ENCODE measurements around the gene WDR55. TPM values are rescaled to one million over a fixed set of nuclear protein-coding genes. Genes with fewer than 3 reads are reported as not detected.

Gene WDR55
- total RNA-seq, 2 experiments from 2014 or later: 23.9 to 34.2 TPM

DNA sequence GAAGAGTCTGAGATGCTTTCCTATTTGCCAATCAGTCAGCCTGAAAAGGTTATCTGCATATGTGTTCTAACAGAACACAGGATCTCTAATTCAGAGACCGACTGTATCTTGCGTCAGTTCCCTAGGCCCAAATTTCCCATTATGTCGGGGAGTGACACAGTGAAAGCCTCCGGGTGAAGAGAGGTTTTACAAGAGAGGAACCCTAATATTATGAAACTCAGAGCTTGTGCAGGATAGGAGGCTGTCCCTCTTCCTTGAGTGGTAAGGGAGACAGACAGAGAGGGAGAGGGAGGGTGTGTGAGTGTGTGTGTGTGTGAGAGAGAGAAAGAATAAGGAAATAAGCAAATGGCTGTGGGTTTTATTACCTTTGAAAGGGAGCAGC, 33.7 kb upstream of the WDR55 start:
- intact Hi-C loops (cut with micrococcal nuclease; ENCODE audit: unreplicated experiment): loop anchor here (10.0 kb wide), 1 partner anchor 386 kb away; no protein-coding TSS in a partner anchor
- Histone ChIP-seq H3K4me2 (ENCODE audit: low read length) (no peak overlapping the region), H3K27ac (ENCODE audit: low read depth, low read length, poor library complexity, severe bottlenecking) (no peak overlapping the region), H3K4me1 (ENCODE audit: insufficient read depth, low read length, poor library complexity, severe bottlenecking) (no peaks in the 10 kb centered on the region), H3K79me2 (ENCODE audit: insufficient read depth, low read depth, low read length) (no peaks in the 10 kb centered on the region), H3K36me3 (ENCODE audit: insufficient read depth, low read length) (no peaks in the 10 kb centered on the region), H4K20me1 (ENCODE audit: insufficient read depth, low read length) (no peaks in the 10 kb centered on the region), H2AFZ (ENCODE audit: low read length) (no peak overlapping the region), H3K9me2 (ENCODE audit: insufficient read depth, low read length) (no peaks in the 10 kb centered on the region), H3K4me3 (ENCODE audit: low read depth, low read length, poor library complexity, severe bottlenecking) (no peak overlapping the region), H3K9me3 (ENCODE audit: low read length) (peaks cover 20% of the 10 kb centered on the region; the same call in 1 of the 2 replicates)
- no peak for DNase-seq (ENCODE audit: low spot score)
- POLR2A ChIA-PET: interaction anchor here (0.7 kb wide), 1 partner anchor 165 kb away, joined by 3 read pairs; no protein-coding TSS in a partner anchor
- CTCF ChIA-PET (ENCODE audit: unreplicated experiment): no interaction called here
- TF ChIP-seq, protein P1, sequence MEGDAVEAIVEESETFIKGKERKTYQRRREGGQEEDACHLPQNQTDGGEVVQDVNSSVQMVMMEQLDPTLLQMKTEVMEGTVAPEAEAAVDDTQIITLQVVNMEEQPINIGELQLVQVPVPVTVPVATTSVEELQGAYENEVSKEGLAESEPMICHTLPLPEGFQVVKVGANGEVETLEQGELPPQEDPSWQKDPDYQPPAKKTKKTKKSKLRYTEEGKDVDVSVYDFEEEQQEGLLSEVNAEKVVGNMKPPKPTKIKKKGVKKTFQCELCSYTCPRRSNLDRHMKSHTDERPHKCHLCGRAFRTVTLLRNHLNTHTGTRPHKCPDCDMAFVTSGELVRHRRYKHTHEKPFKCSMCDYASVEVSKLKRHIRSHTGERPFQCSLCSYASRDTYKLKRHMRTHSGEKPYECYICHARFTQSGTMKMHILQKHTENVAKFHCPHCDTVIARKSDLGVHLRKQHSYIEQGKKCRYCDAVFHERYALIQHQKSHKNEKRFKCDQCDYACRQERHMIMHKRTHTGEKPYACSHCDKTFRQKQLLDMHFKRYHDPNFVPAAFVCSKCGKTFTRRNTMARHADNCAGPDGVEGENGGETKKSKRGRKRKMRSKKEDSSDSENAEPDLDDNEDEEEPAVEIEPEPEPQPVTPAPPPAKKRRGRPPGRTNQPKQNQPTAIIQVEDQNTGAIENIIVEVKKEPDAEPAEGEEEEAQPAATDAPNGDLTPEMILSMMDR (conservative IDR thresholded peaks at IDR 0.05; ENCODE audit: low read length): no peak
- no peak for TF ChIP-seq EZH2phosphoT487 (IDR thresholded peaks at IDR 0.05; ENCODE audit: borderline replicate concordance, low read depth, low read length)
- BruUV-seq (replicated peaks): no TSS peak

DNA sequence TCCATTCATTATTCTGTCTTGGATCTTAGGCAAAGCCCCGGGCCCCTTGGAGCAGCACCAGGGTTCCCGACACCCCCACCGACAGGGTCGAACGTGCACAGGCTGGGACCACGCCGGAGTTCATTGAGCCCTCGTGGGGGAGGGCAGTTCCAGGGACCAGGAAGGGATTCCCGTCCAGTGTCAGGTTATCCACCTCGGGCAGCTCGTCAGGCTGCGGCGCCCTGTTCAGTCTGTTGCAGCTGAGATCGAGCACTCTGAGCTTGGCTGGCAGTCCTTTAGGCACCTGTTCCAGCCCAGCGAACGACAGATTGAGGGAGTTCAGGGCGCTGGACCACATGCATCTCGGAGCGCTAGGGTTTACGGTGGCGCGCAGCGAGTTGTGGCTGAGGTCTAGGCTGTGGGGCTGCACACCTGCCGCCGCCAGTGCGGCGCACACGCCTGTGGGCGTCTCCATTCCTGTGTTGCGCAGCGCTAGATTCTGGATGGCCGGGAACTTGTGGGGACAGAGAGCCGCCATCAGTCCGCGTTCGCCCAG, 32.8 kb upstream of the WDR55 start:
- no peak for TF ChIP-seq EZH2phosphoT487 (IDR thresholded peaks at IDR 0.05; ENCODE audit: borderline replicate concordance, low read depth, low read length)
- TF ChIP-seq, protein P1 (conservative IDR thresholded peaks at IDR 0.05; ENCODE audit: low read length): no peak
- CTCF ChIA-PET (ENCODE audit: unreplicated experiment): no interaction called here
- H3K79me2 ChIP-seq (ENCODE audit: insufficient read depth, low read depth, low read length): no peaks in the 10 kb centered on the region
- intact Hi-C loops (cut with micrococcal nuclease; ENCODE audit: unreplicated experiment): loop anchor here (10.0 kb wide), 1 partner anchor 387 kb away; no protein-coding TSS in a partner anchor
- H3K9me2 ChIP-seq (ENCODE audit: insufficient read depth, low read length): no peaks in the 10 kb centered on the region
- H3K4me2 ChIP-seq (ENCODE audit: low read length): peak overlapping the region; percentile 26; the same call in 1 of the 2 replicates
- no peaks in the 10 kb centered on the region for H4K20me1 ChIP-seq (ENCODE audit: insufficient read depth, low read length)
- H3K9me3 ChIP-seq (ENCODE audit: low read length): peaks cover 20% of the 10 kb centered on the region; the same call in 1 of the 2 replicates
- H3K4me3 ChIP-seq (ENCODE audit: low read depth, low read length, poor library complexity, severe bottlenecking): no peak overlapping the region
- H3K4me1 ChIP-seq (ENCODE audit: insufficient read depth, low read length, poor library complexity, severe bottlenecking): no peaks in the 10 kb centered on the region
- H2AFZ ChIP-seq (ENCODE audit: low read length): no peak overlapping the region
- no peaks in the 10 kb centered on the region for H3K36me3 ChIP-seq (ENCODE audit: insufficient read depth, low read length)
- BruUV-seq (replicated peaks): no TSS peak
- no peak overlapping the region for H3K27ac ChIP-seq (ENCODE audit: low read depth, low read length, poor library complexity, severe bottlenecking)
- no peak for DNase-seq (ENCODE audit: low spot score)
- POLR2A ChIA-PET: interaction anchor here (0.7 kb wide), 1 partner anchor 165 kb away, joined by 3 read pairs; no protein-coding TSS in a partner anchor

DNA sequence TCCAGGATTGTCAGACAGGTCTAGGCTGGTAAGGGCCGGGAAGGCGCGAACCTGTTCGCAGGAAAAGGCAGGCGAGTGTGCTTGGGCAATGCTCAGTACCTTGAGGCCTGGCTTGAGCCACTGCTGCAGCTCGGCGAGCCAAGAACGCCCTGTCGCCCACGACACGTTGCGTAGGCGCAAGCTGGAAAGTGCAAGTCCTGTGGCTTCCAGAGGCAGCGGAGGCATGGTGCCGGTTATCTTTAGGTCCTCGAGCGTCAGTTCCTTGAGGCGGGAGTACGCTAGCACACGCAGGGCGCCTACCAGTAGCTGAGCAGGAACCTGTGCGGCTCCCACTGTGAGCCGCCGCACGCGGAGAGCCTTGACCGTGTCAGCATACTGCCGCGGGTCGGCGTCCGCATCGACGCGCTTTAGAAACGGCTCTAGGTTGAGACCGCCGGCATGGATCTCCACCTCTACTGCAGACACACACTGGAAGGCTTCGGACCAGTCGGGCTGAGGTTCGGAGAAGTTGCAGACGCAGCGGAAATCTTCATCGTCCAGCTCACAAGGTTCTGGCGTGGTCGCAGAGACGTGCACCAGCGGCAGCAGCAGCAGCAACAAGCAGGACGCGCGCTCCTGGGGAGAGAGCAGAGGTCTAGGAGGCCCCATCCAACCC, 32.2 kb upstream of the WDR55 start:
- no peak for TF ChIP-seq EZH2phosphoT487 (IDR thresholded peaks at IDR 0.05; ENCODE audit: borderline replicate concordance, low read depth, low read length)
- TF ChIP-seq, protein P1 (conservative IDR thresholded peaks at IDR 0.05; ENCODE audit: low read length): no peak
- Histone ChIP-seq H3K4me2 (ENCODE audit: low read length) (peak overlapping the region; percentile 26; the same call in 1 of the 2 replicates), H3K9me3 (ENCODE audit: low read length) (peaks cover 14% of the 10 kb centered on the region; the same call in 1 of the 2 replicates), H3K4me1 (ENCODE audit: insufficient read depth, low read length, poor library complexity, severe bottlenecking) (no peaks in the 10 kb centered on the region), H3K9me2 (ENCODE audit: insufficient read depth, low read length) (no peaks in the 10 kb centered on the region), H3K36me3 (ENCODE audit: insufficient read depth, low read length) (no peaks in the 10 kb centered on the region), H4K20me1 (ENCODE audit: insufficient read depth, low read length) (no peaks in the 10 kb centered on the region), H3K27ac (ENCODE audit: low read depth, low read length, poor library complexity, severe bottlenecking) (no peak overlapping the region), H3K4me3 (ENCODE audit: low read depth, low read length, poor library complexity, severe bottlenecking) (no peak overlapping the region), H3K79me2 (ENCODE audit: insufficient read depth, low read depth, low read length) (no peaks in the 10 kb centered on the region), H2AFZ (ENCODE audit: low read length) (no peak overlapping the region)
- no peak for DNase-seq (ENCODE audit: low spot score)
- intact Hi-C loops (cut with micrococcal nuclease; ENCODE audit: unreplicated experiment): loop anchor here (10.0 kb wide), 1 partner anchor 388 kb away; no protein-coding TSS in a partner anchor
- POLR2A ChIA-PET: no interaction called here
- CTCF ChIA-PET (ENCODE audit: unreplicated experiment): no interaction called here
- no TSS peak for BruUV-seq (replicated peaks)
